HepG2 (cell line): ENCODE results near the gene IL17D. TPM values are rescaled to one million over a fixed set of nuclear protein-coding genes. Genes with fewer than 3 reads are reported as not detected.

ENCODE experiments used
- ATAC-seq: fragments of 200-7000 bp; cut with Tn5 transposase; 3 replicates; pipeline ENCODE4 v1.9.1; 2020; ENCODE audit warnings: mild to moderate bottlenecking, moderate library complexity
- BruUV-seq: library from RNA; stranded (reverse); fragments of 400-500 nt; replicated peaks from 2 replicates; lab custom pipeline; 2021; lab: Mats Ljungman, UMichigan
- CTCF ChIA-PET: fragments of 300-600 bp; formaldehyde crosslinking; extraction: SDS; loops from one replicate; lab custom pipeline; 2021; ENCODE audit warnings: low total read pairs, inconsistent platforms, low intra/inter-chr PET ratio; lab: Yijun Ruan, JAX
- POLR2A ChIA-PET: fragments of 350-600 bp; sonication (Branson Sonifier 250); formaldehyde crosslinking; loops from one replicate; lab custom pipeline; 2020; ENCODE audit warnings: antibody characterized with exemption, inconsistent platforms; lab: Yijun Ruan, JAX
- DNase-seq: peaks from one replicate; pipeline ENCODE4 v3.0.0-alpha.2; 2015; ENCODE audit warnings: low spot score
- FAIRE-seq: peaks from 3 replicates; lab custom pipeline; 2011; peaks lifted over from hg19 to GRCh38; lab: Jason Lieb, UNC
- H2AFZ ChIP-seq: one replicate; pipeline ENCODE4 v1.6.1; 2011; ENCODE audit warnings: low read length, inconsistent platforms
- H3K27ac ChIP-seq: fragments of 300-600 bp; 3 replicates; pipeline ENCODE4 v1.8.0; 2011; ENCODE audit warnings: mixed run types, mild to moderate bottlenecking, mixed read lengths, low read length, inconsistent platforms; ENCODE audit not compliant: insufficient read depth; ENCODE audit errors: extremely low read length
- H3K27me3 ChIP-seq, 2 experiments: fragments of 200-600 bp in 1 of 2; 2 replicates in 1 of 2; 3 replicates in 1 of 2; pipeline versions ENCODE4 v1.6.0 to v1.8.0; 2011; ENCODE audit warnings: low read length in 2 of 2, mild to moderate bottlenecking in 2 of 2, moderate library complexity in 2 of 2, inconsistent platforms in 1 of 2; ENCODE audit not compliant: insufficient read depth in 2 of 2, control insufficient read depth in 1 of 2
- H3K36me3 ChIP-seq, 2 experiments: fragments of 200-600 bp in 1 of 2; replicated peaks in 1 of 2; 2 replicates in 1 of 2; 3 replicates in 1 of 2; pipeline versions ENCODE4 v1.5.1 to v1.8.0; 2011; ENCODE audit warnings: low read length in 2 of 2, inconsistent platforms in 1 of 2; ENCODE audit not compliant: insufficient read depth in 2 of 2, control insufficient read depth in 1 of 2
- H3K4me1 ChIP-seq: 2 replicates; pipeline ENCODE4 v1.5.1; 2012; ENCODE audit warnings: low read length, inconsistent platforms; ENCODE audit not compliant: insufficient read depth
- H3K4me2 ChIP-seq: 2 replicates; pipeline ENCODE4 v1.6.0; 2011; ENCODE audit warnings: low read depth, low read length, inconsistent platforms
- H3K4me3 ChIP-seq, 3 experiments: fragments of 200-600 bp in 1 of 3; sonication (generic), shearing (Covaris generic) in 1 of 3; replicated peaks in 1 of 3; 2 replicates each; pipeline ENCODE4 v1.5.1; 2011 to 2016; ENCODE audit warnings: low read length in 3 of 3, inconsistent platforms in 2 of 3, low read depth in 2 of 3, mild to moderate bottlenecking in 2 of 3, control low read depth in 1 of 3, mixed read lengths in 1 of 3; ENCODE audit not compliant: insufficient read depth in 1 of 3
- H3K79me2 ChIP-seq: one replicate; pipeline ENCODE4 v1.6.1; 2011; ENCODE audit warnings: low read length, inconsistent platforms; ENCODE audit not compliant: insufficient read depth
- H3K9ac ChIP-seq: 2 replicates; pipeline ENCODE4 v1.6.0; 2011; ENCODE audit warnings: mild to moderate bottlenecking, low read depth, low read length, inconsistent platforms; ENCODE audit not compliant: insufficient read depth
- H3K9me3 ChIP-seq: 2 replicates; pipeline ENCODE4 v1.5.1; 2012; ENCODE audit warnings: mild to moderate bottlenecking, low read length
- H4K20me1 ChIP-seq: 2 replicates; pipeline ENCODE4 v1.6.0; 2011; ENCODE audit warnings: inconsistent platforms, mild to moderate bottlenecking, low read length, moderate library complexity; ENCODE audit not compliant: insufficient read depth
- ATF7 ChIP-seq, 2 experiments: fragments of 450-650 bp in 1 of 2; sonication (generic) in 1 of 2; formaldehyde crosslinking in 1 of 2; IDR thresholded peaks; 2 replicates each; pipeline versions ENCODE4 v1.4.0 to v1.6.1; 2016 to 2020; ENCODE audit warnings: antibody characterized with exemption in 1 of 2, mild to moderate bottlenecking in 1 of 2, missing genetic modification reagents in 1 of 2
- DPF2 ChIP-seq: sonication (generic); formaldehyde crosslinking; IDR thresholded peaks from 2 replicates; pipeline ENCODE4 v1.4.0; 2020; ENCODE audit warnings: mild to moderate bottlenecking, low read depth, missing genetic modification reagents, borderline replicate concordance
- EZH2 ChIP-seq: conservative IDR thresholded peaks from 2 replicates; pipeline ENCODE4 v1.6.1; 2012; ENCODE audit warnings: mild to moderate bottlenecking, low read depth, low read length, moderate library complexity
- IRX3 ChIP-seq: sonication (generic); formaldehyde crosslinking; IDR thresholded peaks from 2 replicates; pipeline ENCODE4 v1.8.1; 2023; ENCODE audit warnings: mild to moderate bottlenecking, low read depth, missing genetic modification reagents, borderline replicate concordance
- LBX2 ChIP-seq: sonication (generic); formaldehyde crosslinking; IDR thresholded peaks from 2 replicates; pipeline ENCODE4 v1.5.0; 2020; ENCODE audit warnings: missing genetic modification reagents, mild to moderate bottlenecking, borderline replicate concordance
- MED1 ChIP-seq: sonication (generic); formaldehyde crosslinking; IDR thresholded peaks from 2 replicates; pipeline ENCODE4 v1.4.0; 2020; ENCODE audit warnings: missing genetic modification reagents
- STAG1 ChIP-seq: sonication (generic); formaldehyde crosslinking; IDR thresholded peaks from 2 replicates; pipeline ENCODE4 v1.4.0; 2020; ENCODE audit warnings: missing genetic modification reagents
- ZBTB40 ChIP-seq, 2 experiments: fragments of 450-650 bp in 1 of 2; sonication (generic) in 1 of 2; formaldehyde crosslinking in 1 of 2; IDR thresholded peaks; 2 replicates each; pipeline versions ENCODE4 v1.6.1 to v1.8.0; 2016 to 2022; ENCODE audit warnings: antibody characterized with exemption in 1 of 2, mild to moderate bottlenecking in 1 of 2, missing genetic modification reagents in 1 of 2
- ZNF772 ChIP-seq: sonication (generic); formaldehyde crosslinking; IDR thresholded peaks from 2 replicates; pipeline ENCODE4 v1.5.0; 2020; ENCODE audit warnings: mild to moderate bottlenecking, missing genetic modification reagents
- ZSCAN31 ChIP-seq: sonication (generic); formaldehyde crosslinking; IDR thresholded peaks from 2 replicates; pipeline ENCODE4 v1.5.0; 2020; ENCODE audit warnings: low read depth, mild to moderate bottlenecking, missing genetic modification reagents
- WGBS: methylation state at CpG from one replicate; pipeline ENCODE4 v1.1.6; 2017; ENCODE audit warnings: low lambda C conversion rate; 5-methylcytosine and 5-hydroxymethylcytosine counted together
- in situ Hi-C: cut with HindIII; loops from 2 replicates; pipeline ENCODE4 v1.10.0; 2017; ENCODE audit warnings: low pct_unique_long_range_greater_than_20kb; ENCODE audit not compliant: extremely low pct_ligation_motif_present
- intact Hi-C: fragments of 100-400 bp; cut with micrococcal nuclease; formaldehyde crosslinking; loops from one replicate; pipeline ENCODE4 v1.10.0; 2022; ENCODE audit not compliant: unreplicated experiment
- polyA plus RNA-seq, 8 experiments: library from polyadenylated mRNA; depleted of rRNA in 3 of 8; stranded (reverse) in 7 of 8; unstranded in 1 of 8; fragments of >200 nt; fragmentation: Illumina TruSeq in 4 of 8; extraction: Trizol in 4 of 8; gene quantifications; 2 replicates each; pipeline versions ENCODE4 v1.2.1 to v1.2.3, GENCODE V29; 2011 to 2016; ENCODE audit warnings: low read depth in 4 of 8, missing spikeins in 1 of 8, mixed read lengths in 1 of 8; ENCODE audit not compliant: insufficient read depth in 1 of 8
- total RNA-seq, 5 experiments: library from RNA; depleted of rRNA; stranded (reverse); fragments of >200 nt; fragmentation: Illumina TruSeq; extraction: Trizol; gene quantifications; 2 replicates each; pipeline ENCODE4 v1.2.3, GENCODE V29; 2016; ENCODE audit warnings: low read depth in 1 of 5

Gene IL17D
- total and polyA plus RNA-seq, 2 of the 13 experiments (the other 11 are each of a cell fraction or from before 2014, with no cell fraction given), result 1.1 to 2.2 TPM

- H3K9me3 ChIP-seq, result no peaks in the 10 kb centered on the region
- ChIA-PET CTCF (no interaction called here), POLR2A (no interaction called here)
- H3K4me1 ChIP-seq, result no peaks in the 10 kb centered on the region
- 90% methylated on average over 5 of the region's 5 CpGs for whole genome bisulfite sequencing
- no TSS peak for BruUV-seq
- intact Hi-C loops (no loop called here), in situ Hi-C loops (no loop called here)
- no peak overlapping the region for H2AFZ ChIP-seq
- no peak overlapping the region for H3K4me3 ChIP-seq
- no peaks in the 10 kb centered on the region for H3K27me3 ChIP-seq
- TF ChIP-seq ZBTB40 (IDR thresholded peaks at IDR 0.05) (no peak), ZBTB40 (CRISPR knock-in tag; IDR thresholded peaks at IDR 0.05) (no peak), STAG1 (CRISPR knock-in tag) (no peak), ZNF772 (CRISPR knock-in tag) (no peak), EZH2 (no peak), ATF7 (IDR thresholded peaks at IDR 0.05) (no peak), ATF7 (CRISPR knock-in tag; IDR thresholded peaks at IDR 0.05) (no peak), LBX2 (CRISPR knock-in tag) (no peak), ZSCAN31 (no peak), DPF2 (no peak), IRX3 (CRISPR knock-in tag) (no peak), MED1 (CRISPR knock-in tag) (no peak)
- no peak for ATAC-seq
- H4K20me1 ChIP-seq, result no peaks in the 10 kb centered on the region
- H3K4me2 ChIP-seq, result no peak overlapping the region
- no peaks in the 10 kb centered on the region for H3K79me2 ChIP-seq
- DNase-seq, result no peak
- no peak overlapping the region for H3K9ac ChIP-seq
- H3K36me3 ChIP-seq, result peaks cover 0 to 3% of the 10 kb centered on the region in 2 experiments; a peak in 1 of 5 replicates
- FAIRE-seq, result no peak
- no peak overlapping the region for H3K27ac ChIP-seq
Measured at GRCh38 chr13:20673715-20674114, 29.8 kb upstream of the IL17D start.
